ENCODE measurements around the gene B3GALT4. TPM values are rescaled to one million over a fixed set of nuclear protein-coding genes. Genes with fewer than 3 reads are reported as not detected.

B3GALT4 gene
- total and polyA plus RNA-seq, 2 of the 13 experiments (the other 11 are each of a cell fraction or from before 2014, with no cell fraction given): 0.04 to 0.27 TPM

DNA sequence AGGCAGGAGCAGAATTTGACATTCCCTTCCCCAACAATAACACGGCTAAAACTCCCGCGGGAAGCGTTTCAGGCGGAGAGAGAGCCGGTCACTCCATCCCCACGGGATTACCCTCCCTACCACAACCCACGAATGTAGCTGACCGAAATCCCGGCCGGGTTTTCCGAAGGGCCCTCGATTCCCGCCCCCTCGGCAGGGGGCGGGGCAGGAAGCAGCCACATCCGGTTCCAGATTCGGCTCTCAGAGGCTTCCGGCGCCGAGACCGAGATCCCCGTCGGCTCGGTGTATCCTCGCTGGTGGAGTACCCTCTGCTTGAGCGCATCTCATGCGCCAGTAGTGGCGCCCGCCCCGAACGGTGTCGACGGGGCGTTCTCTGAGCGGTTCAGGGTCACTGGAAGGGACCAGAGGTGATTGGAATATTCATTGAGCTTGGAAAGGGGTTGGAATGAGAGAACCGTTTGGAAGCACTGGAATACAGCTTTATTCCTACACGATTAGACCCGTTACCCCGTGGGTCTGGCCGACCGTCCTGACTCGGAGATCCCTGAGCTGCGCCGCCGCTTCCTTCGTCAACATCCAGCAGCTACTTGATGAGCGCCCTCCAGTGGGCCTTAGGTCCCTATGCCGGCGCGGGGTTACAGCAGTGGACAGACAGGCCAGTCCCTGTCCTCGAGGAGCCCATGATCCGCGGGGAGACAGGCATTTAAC is 22.5 kb downstream of the B3GALT4 start (continued):
- TF ChIP-seq FIP1L1 (IDR thresholded peaks at IDR 0.05; ENCODE audit: borderline replicate concordance, insufficient read depth, low read depth, low read length) (peak; percentile 99), FOSL2 (CRISPR knock-in tag; IDR thresholded peaks at IDR 0.05) (peak; percentile 42), ZMYM4 (CRISPR knock-in tag; IDR thresholded peaks at IDR 0.05) (no peak), MTA1 (CRISPR knock-in tag; IDR thresholded peaks at IDR 0.05; ENCODE audit: borderline replicate concordance) (peak; percentile 83), CREB1 (IDR thresholded peaks at IDR 0.05) (no peak), CREB1 (CRISPR knock-in tag; IDR thresholded peaks at IDR 0.05) (peak; percentile 81), ZFX (CRISPR knock-in tag; IDR thresholded peaks at IDR 0.05; ENCODE audit: low read depth) (peak; percentile 78), ZNF460 (CRISPR knock-in tag; IDR thresholded peaks at IDR 0.05; ENCODE audit: borderline replicate concordance) (no peak; the same call in 1 of the 2 replicates), ATF7 (IDR thresholded peaks at IDR 0.05) (no peak), ATF7 (CRISPR knock-in tag; IDR thresholded peaks at IDR 0.05) (no peak; the same call in 1 of the 2 replicates), NBN (conservative IDR thresholded peaks at IDR 0.05) (no peak), ZBTB7B (CRISPR knock-in tag; IDR thresholded peaks at IDR 0.05) (peak; percentile 38; the same call in 1 of the 2 replicates), KLF13 (CRISPR knock-in tag; IDR thresholded peaks at IDR 0.05) (no peak; the same call in 1 of the 2 replicates), BRD4 (CRISPR knock-in tag; IDR thresholded peaks at IDR 0.05) (no peak; the same call in 1 of the 2 replicates), ZNF781 (CRISPR knock-in tag; IDR thresholded peaks at IDR 0.05; ENCODE audit: borderline replicate concordance, not compliant biosample characterization) (peak; percentile 73), ZSCAN25 (CRISPR knock-in tag; IDR thresholded peaks at IDR 0.05) (no peak; the same call in 1 of the 2 replicates), ZNF598 (CRISPR knock-in tag; IDR thresholded peaks at IDR 0.05; ENCODE audit: borderline replicate concordance) (no peak; the same call in none of the 2 replicates), RAD51 (IDR thresholded peaks at IDR 0.05; ENCODE audit: borderline replicate concordance) (no peak), NCOR1 (IDR thresholded peaks at IDR 0.05; ENCODE audit: borderline replicate concordance, low read length) (peak; percentile 43)
- TF ChIP-seq, protein P1, sequence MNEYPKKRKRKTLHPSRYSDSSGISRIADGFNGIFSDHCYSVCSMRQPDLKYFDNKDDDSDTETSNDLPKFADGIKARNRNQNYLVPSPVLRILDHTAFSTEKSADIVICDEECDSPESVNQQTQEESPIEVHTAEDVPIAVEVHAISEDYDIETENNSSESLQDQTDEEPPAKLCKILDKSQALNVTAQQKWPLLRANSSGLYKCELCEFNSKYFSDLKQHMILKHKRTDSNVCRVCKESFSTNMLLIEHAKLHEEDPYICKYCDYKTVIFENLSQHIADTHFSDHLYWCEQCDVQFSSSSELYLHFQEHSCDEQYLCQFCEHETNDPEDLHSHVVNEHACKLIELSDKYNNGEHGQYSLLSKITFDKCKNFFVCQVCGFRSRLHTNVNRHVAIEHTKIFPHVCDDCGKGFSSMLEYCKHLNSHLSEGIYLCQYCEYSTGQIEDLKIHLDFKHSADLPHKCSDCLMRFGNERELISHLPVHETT (CRISPR knock-in tag; conservative IDR thresholded peaks at IDR 0.05): peak; percentile 82
- TF ChIP-seq, protein P2, sequence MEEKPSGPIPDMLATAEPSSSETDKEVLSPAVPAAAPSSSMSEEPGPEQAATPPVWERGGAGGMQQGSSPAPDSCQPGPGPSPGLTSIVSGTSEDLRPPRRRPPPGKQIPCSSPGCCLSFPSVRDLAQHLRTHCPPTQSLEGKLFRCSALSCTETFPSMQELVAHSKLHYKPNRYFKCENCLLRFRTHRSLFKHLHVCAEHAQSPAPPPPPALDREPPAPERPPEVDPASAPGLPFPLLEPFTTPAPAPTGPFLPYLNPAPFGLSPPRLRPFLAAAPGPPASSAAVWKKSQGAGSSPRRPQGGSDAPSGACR (CRISPR knock-in tag; IDR thresholded peaks at IDR 0.05): peak; percentile 23; the same call in 1 of the 2 replicates
- TF ChIP-seq, protein P3, sequence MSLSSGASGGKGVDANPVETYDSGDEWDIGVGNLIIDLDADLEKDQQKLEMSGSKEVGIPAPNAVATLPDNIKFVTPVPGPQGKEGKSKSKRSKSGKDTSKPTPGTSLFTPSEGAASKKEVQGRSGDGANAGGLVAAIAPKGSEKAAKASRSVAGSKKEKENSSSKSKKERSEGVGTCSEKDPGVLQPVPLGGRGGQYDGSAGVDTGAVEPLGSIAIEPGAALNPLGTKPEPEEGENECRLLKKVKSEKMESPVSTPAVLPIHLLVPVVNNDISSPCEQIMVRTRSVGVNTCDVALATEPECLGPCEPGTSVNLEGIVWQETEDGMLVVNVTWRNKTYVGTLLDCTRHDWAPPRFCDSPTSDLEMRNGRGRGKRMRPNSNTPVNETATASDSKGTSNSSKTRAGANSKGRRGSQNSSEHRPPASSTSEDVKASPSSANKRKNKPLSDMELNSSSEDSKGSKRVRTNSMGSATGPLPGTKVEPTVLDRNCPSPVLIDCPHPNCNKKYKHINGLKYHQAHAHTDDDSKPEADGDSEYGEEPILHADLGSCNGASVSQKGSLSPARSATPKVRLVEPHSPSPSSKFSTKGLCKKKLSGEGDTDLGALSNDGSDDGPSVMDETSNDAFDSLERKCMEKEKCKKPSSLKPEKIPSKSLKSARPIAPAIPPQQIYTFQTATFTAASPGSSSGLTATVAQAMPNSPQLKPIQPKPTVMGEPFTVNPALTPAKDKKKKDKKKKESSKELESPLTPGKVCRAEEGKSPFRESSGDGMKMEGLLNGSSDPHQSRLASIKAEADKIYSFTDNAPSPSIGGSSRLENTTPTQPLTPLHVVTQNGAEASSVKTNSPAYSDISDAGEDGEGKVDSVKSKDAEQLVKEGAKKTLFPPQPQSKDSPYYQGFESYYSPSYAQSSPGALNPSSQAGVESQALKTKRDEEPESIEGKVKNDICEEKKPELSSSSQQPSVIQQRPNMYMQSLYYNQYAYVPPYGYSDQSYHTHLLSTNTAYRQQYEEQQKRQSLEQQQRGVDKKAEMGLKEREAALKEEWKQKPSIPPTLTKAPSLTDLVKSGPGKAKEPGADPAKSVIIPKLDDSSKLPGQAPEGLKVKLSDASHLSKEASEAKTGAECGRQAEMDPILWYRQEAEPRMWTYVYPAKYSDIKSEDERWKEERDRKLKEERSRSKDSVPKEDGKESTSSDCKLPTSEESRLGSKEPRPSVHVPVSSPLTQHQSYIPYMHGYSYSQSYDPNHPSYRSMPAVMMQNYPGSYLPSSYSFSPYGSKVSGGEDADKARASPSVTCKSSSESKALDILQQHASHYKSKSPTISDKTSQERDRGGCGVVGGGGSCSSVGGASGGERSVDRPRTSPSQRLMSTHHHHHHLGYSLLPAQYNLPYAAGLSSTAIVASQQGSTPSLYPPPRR (CRISPR knock-in tag; IDR thresholded peaks at IDR 0.05; ENCODE audit: borderline replicate concordance): no peak; the same call in 1 of the 2 replicates
- TF ChIP-seq, protein P4, sequence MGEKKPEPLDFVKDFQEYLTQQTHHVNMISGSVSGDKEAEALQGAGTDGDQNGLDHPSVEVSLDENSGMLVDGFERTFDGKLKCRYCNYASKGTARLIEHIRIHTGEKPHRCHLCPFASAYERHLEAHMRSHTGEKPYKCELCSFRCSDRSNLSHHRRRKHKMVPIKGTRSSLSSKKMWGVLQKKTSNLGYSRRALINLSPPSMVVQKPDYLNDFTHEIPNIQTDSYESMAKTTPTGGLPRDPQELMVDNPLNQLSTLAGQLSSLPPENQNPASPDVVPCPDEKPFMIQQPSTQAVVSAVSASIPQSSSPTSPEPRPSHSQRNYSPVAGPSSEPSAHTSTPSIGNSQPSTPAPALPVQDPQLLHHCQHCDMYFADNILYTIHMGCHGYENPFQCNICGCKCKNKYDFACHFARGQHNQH (CRISPR knock-in tag; IDR thresholded peaks at IDR 0.05): peak; percentile 94
